ENCODE results near the gene S100B.
"Not testable (repeated sequence)": the region's sequence is repeated elsewhere in the genome, so short reads cannot be mapped to it uniquely, and the experiment has no call there.

S100B gene

GRCh38 chr21:46600978-46601377 lies 3.9 kb downstream of the S100B start:
- no peak for DNase-seq (ENCODE audit: low spot score)

GRCh38 chr21:46600305-46600704 lies 4.6 kb downstream of the S100B start:
- no peak for DNase-seq (ENCODE audit: low spot score)

GRCh38 chr21:46598581-46599572 lies 6.0 kb downstream of the S100B start:
- no peak for DNase-seq (ENCODE audit: low spot score)

GRCh38 chr21:46597896-46598343 lies 7.0 kb downstream of the S100B start:
- no peak for DNase-seq (ENCODE audit: low spot score)

- no peak for DNase-seq (ENCODE audit: low spot score)
These were observed 7.9 kb downstream of the S100B start for GRCh38 chr21:46597031-46597430.

GRCh38 chr21:46596201-46596600 lies 8.7 kb downstream of the S100B start:
- no peak for DNase-seq (ENCODE audit: low spot score)

GRCh38 chr21:46594276-46594675 lies 10.6 kb downstream of the S100B start:
- no peak for DNase-seq (ENCODE audit: low spot score)

- no peak for DNase-seq (ENCODE audit: low spot score)
These were observed 19.5 kb downstream of the S100B start for GRCh38 chr21:46585191-46585953.

- DNase-seq (ENCODE audit: low spot score) = no peak
These were observed 23.0 kb downstream of the S100B start for GRCh38 chr21:46581780-46582307.

GRCh38 chr21:46579394-46579793 lies 25.5 kb downstream of the S100B start:
- DNase-seq (ENCODE audit: low spot score) = not testable (repeated sequence)

GRCh38 chr21:46577786-46578185 lies 27.1 kb downstream of the S100B start:
- DNase-seq (ENCODE audit: low spot score) = not testable (repeated sequence)

- DNase-seq (ENCODE audit: low spot score) = no peak
These were observed 32.0 kb downstream of the S100B start for GRCh38 chr21:46572850-46573249.

- no peak for DNase-seq (ENCODE audit: low spot score)
These were observed 34.3 kb downstream of the S100B start for GRCh38 chr21:46570631-46571030.

- peak; percentile 3 for DNase-seq (ENCODE audit: low spot score)
These were observed 34.8 kb downstream of the S100B start for GRCh38 chr21:46570119-46570518.

GRCh38 chr21:46569081-46569480 lies 35.8 kb downstream of the S100B start:
- no peak for DNase-seq (ENCODE audit: low spot score)

- no peak for DNase-seq (ENCODE audit: low spot score)
These were observed 36.3 kb downstream of the S100B start for GRCh38 chr21:46568562-46568961.

GRCh38 chr21:46567348-46567747 lies 37.5 kb downstream of the S100B start:
- no peak for DNase-seq (ENCODE audit: low spot score)

GRCh38 chr21:46564391-46564790 lies 40.5 kb downstream of the S100B start:
- no peak for DNase-seq (ENCODE audit: low spot score)

GRCh38 chr21:46562964-46563607 lies 41.8 kb downstream of the S100B start:
- no peak for DNase-seq (ENCODE audit: low spot score)

- DNase-seq (ENCODE audit: low spot score) = no peak
These were observed 42.4 kb downstream of the S100B start for GRCh38 chr21:46562472-46562871.

GRCh38 chr21:46561445-46562090 lies 43.3 kb downstream of the S100B start:
- peak; percentile 15 for DNase-seq (ENCODE audit: low spot score)

Data from D341Med (cell line).